ENCODE data around the gene SWSAP1.
"Not testable (repeated sequence)": the region's sequence is repeated elsewhere in the genome, so short reads cannot be mapped to it uniquely, and the experiment has no call there.

Gene SWSAP1

GRCh38 chr19:11365557-11366117 is 8.8 kb upstream of the SWSAP1 start:
- H3K9ac ChIP-seq (ENCODE audit: low read depth, low read length), result no peak overlapping the region
- 89% methylated on average over 7 of the region's 7 CpGs for WGBS
- no peak overlapping the region for H3K4me3 ChIP-seq (ENCODE audit: low read length)
- H3K9me3 ChIP-seq (ENCODE audit: insufficient read depth, low read depth, low read length), result no peaks in the 10 kb centered on the region
- no peak overlapping the region for H3K27ac ChIP-seq (ENCODE audit: low read depth, low read length)
- H3K4me1 ChIP-seq (ENCODE audit: insufficient read depth, low read length), result peaks cover 7% of the 10 kb centered on the region
- 0 out of 2 replicates have a peak, but pooled peaks cover 6% of the 10 kb centered on the region for H3K27me3 ChIP-seq (ENCODE audit: insufficient read depth, low read length)
- peaks cover 7% of the 10 kb centered on the region; the same call in 1 of the 2 replicates for H3K36me3 ChIP-seq (ENCODE audit: insufficient read depth, low read length)

GRCh38 chr19:11367528-11367927 is 6.9 kb upstream of the SWSAP1 start:
- no peak overlapping the region for H3K27ac ChIP-seq (ENCODE audit: low read depth, low read length)
- no peak overlapping the region for H3K4me3 ChIP-seq (ENCODE audit: low read length)
- H3K9ac ChIP-seq (ENCODE audit: low read depth, low read length), result no peak overlapping the region
- WGBS, result 96% methylated on average over 1 of the region's 2 CpGs
- H3K36me3 ChIP-seq (ENCODE audit: insufficient read depth, low read length), result peaks cover 7% of the 10 kb centered on the region; the same call in 1 of the 2 replicates
- H3K9me3 ChIP-seq (ENCODE audit: insufficient read depth, low read depth, low read length), result no peaks in the 10 kb centered on the region
- no peaks in the 10 kb centered on the region for H3K4me1 ChIP-seq (ENCODE audit: insufficient read depth, low read length)
- no peaks in the 10 kb centered on the region for H3K27me3 ChIP-seq (ENCODE audit: insufficient read depth, low read length)

GRCh38 chr19:11370744-11371143 is 3.7 kb upstream of the SWSAP1 start:
- H3K27ac ChIP-seq (ENCODE audit: low read depth, low read length), result no peak overlapping the region
- no peaks in the 10 kb centered on the region for H3K27me3 ChIP-seq (ENCODE audit: insufficient read depth, low read length)
- H3K9me3 ChIP-seq (ENCODE audit: insufficient read depth, low read depth, low read length), result no peaks in the 10 kb centered on the region
- no peak overlapping the region for H3K9ac ChIP-seq (ENCODE audit: low read depth, low read length)
- H3K4me1 ChIP-seq (ENCODE audit: insufficient read depth, low read length), result peaks cover 3% of the 10 kb centered on the region; the same call in 1 of the 2 replicates
- 91% methylated on average over 2 of the region's 2 CpGs for WGBS
- H3K36me3 ChIP-seq (ENCODE audit: insufficient read depth, low read length), result peaks cover 7% of the 10 kb centered on the region; the same call in 1 of the 2 replicates
- H3K4me3 ChIP-seq (ENCODE audit: low read length), result no peak overlapping the region

GRCh38 chr19:11373166-11373884 is 1.1 kb upstream of the SWSAP1 start:
- H3K4me3 ChIP-seq (ENCODE audit: low read length), result no peak overlapping the region
- H3K9ac ChIP-seq (ENCODE audit: low read depth, low read length), result no peak overlapping the region
- H3K27ac ChIP-seq (ENCODE audit: low read depth, low read length), result no peak overlapping the region
- H3K27me3 ChIP-seq (ENCODE audit: insufficient read depth, low read length), result no peaks in the 10 kb centered on the region
- peaks cover 3% of the 10 kb centered on the region; the same call in 1 of the 2 replicates for H3K4me1 ChIP-seq (ENCODE audit: insufficient read depth, low read length)
- H3K36me3 ChIP-seq (ENCODE audit: insufficient read depth, low read length), result no peaks in the 10 kb centered on the region
- no peaks in the 10 kb centered on the region for H3K9me3 ChIP-seq (ENCODE audit: insufficient read depth, low read depth, low read length)
- WGBS, result 66% methylated on average over 10 of the region's 10 CpGs

- no peaks in the 10 kb centered on the region for H3K27me3 ChIP-seq (ENCODE audit: insufficient read depth, low read length)
- peak overlapping the region; percentile 63 for H3K4me3 ChIP-seq (ENCODE audit: low read length)
- H3K9me3 ChIP-seq (ENCODE audit: insufficient read depth, low read depth, low read length), result no peaks in the 10 kb centered on the region
- 75% methylated on average over 11 of the region's 11 CpGs for WGBS
- H3K9ac ChIP-seq (ENCODE audit: low read depth, low read length), result no peak overlapping the region
- H3K27ac ChIP-seq (ENCODE audit: low read depth, low read length), result no peak overlapping the region
- H3K36me3 ChIP-seq (ENCODE audit: insufficient read depth, low read length), result no peaks in the 10 kb centered on the region
- H3K4me1 ChIP-seq (ENCODE audit: insufficient read depth, low read length), result peaks cover 3% of the 10 kb centered on the region; the same call in 1 of the 2 replicates
These were observed 507 bp upstream of the SWSAP1 start for GRCh38 chr19:11373885-11374432.

- Histone ChIP-seq H3K27ac (ENCODE audit: low read depth, low read length) (peak overlapping the region; percentile 22), H3K9ac (ENCODE audit: low read depth, low read length) (peak overlapping the region; percentile 16; the same call in 1 of the 2 replicates), H3K4me1 (ENCODE audit: insufficient read depth, low read length) (peaks cover 3% of the 10 kb centered on the region; the same call in 1 of the 2 replicates), H3K4me3 (ENCODE audit: low read length) (peak overlapping the region; percentile 63), H3K9me3 (ENCODE audit: insufficient read depth, low read depth, low read length) (no peaks in the 10 kb centered on the region), H3K27me3 (ENCODE audit: insufficient read depth, low read length) (no peaks in the 10 kb centered on the region), H3K36me3 (ENCODE audit: insufficient read depth, low read length) (no peaks in the 10 kb centered on the region)
- WGBS, result 34% methylated on average over 27 of the region's 27 CpGs
These were observed 880 bp downstream of the SWSAP1 start for GRCh38 chr19:11375143-11375948.

GRCh38 chr19:11377237-11377636 is 2.8 kb downstream of the SWSAP1 start:
- H3K36me3 ChIP-seq (ENCODE audit: insufficient read depth, low read length), result no peaks in the 10 kb centered on the region
- no peaks in the 10 kb centered on the region for H3K27me3 ChIP-seq (ENCODE audit: insufficient read depth, low read length)
- H3K9me3 ChIP-seq (ENCODE audit: insufficient read depth, low read depth, low read length), result no peaks in the 10 kb centered on the region
- H3K27ac ChIP-seq (ENCODE audit: low read depth, low read length), result no peak overlapping the region
- H3K4me1 ChIP-seq (ENCODE audit: insufficient read depth, low read length), result peaks cover 3% of the 10 kb centered on the region; the same call in 1 of the 2 replicates
- no peak overlapping the region for H3K9ac ChIP-seq (ENCODE audit: low read depth, low read length)
- H3K4me3 ChIP-seq (ENCODE audit: low read length), result no peak overlapping the region

GRCh38 chr19:11377756-11378155 is 3.3 kb downstream of the SWSAP1 start:
- H3K27me3 ChIP-seq (ENCODE audit: insufficient read depth, low read length), result peaks cover 3% of the 10 kb centered on the region; the same call in 1 of the 2 replicates
- 96% methylated on average over 3 of the region's 3 CpGs for WGBS
- no peak overlapping the region for H3K27ac ChIP-seq (ENCODE audit: low read depth, low read length)
- H3K9ac ChIP-seq (ENCODE audit: low read depth, low read length), result no peak overlapping the region
- no peaks in the 10 kb centered on the region for H3K9me3 ChIP-seq (ENCODE audit: insufficient read depth, low read depth, low read length)
- peaks cover 3% of the 10 kb centered on the region; the same call in 1 of the 2 replicates for H3K4me1 ChIP-seq (ENCODE audit: insufficient read depth, low read length)
- H3K4me3 ChIP-seq (ENCODE audit: low read length), result no peak overlapping the region
- H3K36me3 ChIP-seq (ENCODE audit: insufficient read depth, low read length), result no peaks in the 10 kb centered on the region

GRCh38 chr19:11378319-11379189 is 4.1 kb downstream of the SWSAP1 start:
- peaks cover 3% of the 10 kb centered on the region; the same call in 1 of the 2 replicates for H3K4me1 ChIP-seq (ENCODE audit: insufficient read depth, low read length)
- no peak overlapping the region for H3K27ac ChIP-seq (ENCODE audit: low read depth, low read length)
- H3K9me3 ChIP-seq (ENCODE audit: insufficient read depth, low read depth, low read length), result no peaks in the 10 kb centered on the region
- no peak overlapping the region for H3K4me3 ChIP-seq (ENCODE audit: low read length)
- WGBS, result 70% methylated on average over 8 of the region's 8 CpGs
- H3K9ac ChIP-seq (ENCODE audit: low read depth, low read length), result no peak overlapping the region
- no peaks in the 10 kb centered on the region for H3K36me3 ChIP-seq (ENCODE audit: insufficient read depth, low read length)
- H3K27me3 ChIP-seq (ENCODE audit: insufficient read depth, low read length), result peaks cover 10% of the 10 kb centered on the region; the same call in 1 of the 2 replicates

GRCh38 chr19:11379269-11379845 is 4.9 kb downstream of the SWSAP1 start:
- H3K27me3 ChIP-seq (ENCODE audit: insufficient read depth, low read length), result peaks cover 13% of the 10 kb centered on the region; the same call in 1 of the 2 replicates
- not testable (repeated sequence) for H3K9me3 ChIP-seq (ENCODE audit: insufficient read depth, low read depth, low read length); H3K4me1 ChIP-seq (ENCODE audit: insufficient read depth, low read length); H3K9ac ChIP-seq (ENCODE audit: low read depth, low read length); H3K4me3 ChIP-seq (ENCODE audit: low read length); H3K27ac ChIP-seq (ENCODE audit: low read depth, low read length); H3K36me3 ChIP-seq (ENCODE audit: insufficient read depth, low read length)
- 91% methylated on average over 14 of the region's 14 CpGs for WGBS

Measured in HUES64 (cell line).